HepG2 (cell line): ENCODE results near the gene DNM3. TPM values are rescaled to one million over a fixed set of nuclear protein-coding genes. Genes with fewer than 3 reads are reported as not detected.

ENCODE experiments used
- ATAC-seq: fragments of 200-7000 bp; cut with Tn5 transposase; 3 replicates; pipeline ENCODE4 v1.9.1; 2020; ENCODE audit warnings: mild to moderate bottlenecking, moderate library complexity
- BruUV-seq: library from RNA; stranded (reverse); fragments of 400-500 nt; replicated peaks from 2 replicates; lab custom pipeline; 2021; lab: Mats Ljungman, UMichigan
- CTCF ChIA-PET: fragments of 300-600 bp; formaldehyde crosslinking; extraction: SDS; loops from one replicate; lab custom pipeline; 2021; ENCODE audit warnings: low total read pairs, inconsistent platforms, low intra/inter-chr PET ratio; lab: Yijun Ruan, JAX
- POLR2A ChIA-PET: fragments of 350-600 bp; sonication (Branson Sonifier 250); formaldehyde crosslinking; loops from one replicate; lab custom pipeline; 2020; ENCODE audit warnings: antibody characterized with exemption, inconsistent platforms; lab: Yijun Ruan, JAX
- DNase-seq: peaks from one replicate; pipeline ENCODE4 v3.0.0-alpha.2; 2015; ENCODE audit warnings: low spot score
- FAIRE-seq: peaks from 3 replicates; lab custom pipeline; 2011; peaks lifted over from hg19 to GRCh38; lab: Jason Lieb, UNC
- H2AFZ ChIP-seq: one replicate; pipeline ENCODE4 v1.6.1; 2011; ENCODE audit warnings: low read length, inconsistent platforms
- H3K27ac ChIP-seq: fragments of 300-600 bp; 3 replicates; pipeline ENCODE4 v1.8.0; 2011; ENCODE audit warnings: mixed run types, mild to moderate bottlenecking, mixed read lengths, low read length, inconsistent platforms; ENCODE audit not compliant: insufficient read depth; ENCODE audit errors: extremely low read length
- H3K27me3 ChIP-seq, 2 experiments: fragments of 200-600 bp in 1 of 2; 2 replicates in 1 of 2; 3 replicates in 1 of 2; pipeline versions ENCODE4 v1.6.0 to v1.8.0; 2011; ENCODE audit warnings: low read length in 2 of 2, mild to moderate bottlenecking in 2 of 2, moderate library complexity in 2 of 2, inconsistent platforms in 1 of 2; ENCODE audit not compliant: insufficient read depth in 2 of 2, control insufficient read depth in 1 of 2
- H3K36me3 ChIP-seq, 2 experiments: fragments of 200-600 bp in 1 of 2; replicated peaks in 1 of 2; 2 replicates in 1 of 2; 3 replicates in 1 of 2; pipeline versions ENCODE4 v1.5.1 to v1.8.0; 2011; ENCODE audit warnings: low read length in 2 of 2, inconsistent platforms in 1 of 2; ENCODE audit not compliant: insufficient read depth in 2 of 2, control insufficient read depth in 1 of 2
- H3K4me1 ChIP-seq: 2 replicates; pipeline ENCODE4 v1.5.1; 2012; ENCODE audit warnings: low read length, inconsistent platforms; ENCODE audit not compliant: insufficient read depth
- H3K4me2 ChIP-seq: 2 replicates; pipeline ENCODE4 v1.6.0; 2011; ENCODE audit warnings: low read depth, low read length, inconsistent platforms
- H3K4me3 ChIP-seq, 3 experiments: fragments of 200-600 bp in 1 of 3; sonication (generic), shearing (Covaris generic) in 1 of 3; replicated peaks in 1 of 3; 2 replicates each; pipeline ENCODE4 v1.5.1; 2011 to 2016; ENCODE audit warnings: low read length in 3 of 3, inconsistent platforms in 2 of 3, low read depth in 2 of 3, mild to moderate bottlenecking in 2 of 3, control low read depth in 1 of 3, mixed read lengths in 1 of 3; ENCODE audit not compliant: insufficient read depth in 1 of 3
- H3K79me2 ChIP-seq: one replicate; pipeline ENCODE4 v1.6.1; 2011; ENCODE audit warnings: low read length, inconsistent platforms; ENCODE audit not compliant: insufficient read depth
- H3K9ac ChIP-seq: 2 replicates; pipeline ENCODE4 v1.6.0; 2011; ENCODE audit warnings: mild to moderate bottlenecking, low read depth, low read length, inconsistent platforms; ENCODE audit not compliant: insufficient read depth
- H3K9me3 ChIP-seq: 2 replicates; pipeline ENCODE4 v1.5.1; 2012; ENCODE audit warnings: mild to moderate bottlenecking, low read length
- H4K20me1 ChIP-seq: 2 replicates; pipeline ENCODE4 v1.6.0; 2011; ENCODE audit warnings: inconsistent platforms, mild to moderate bottlenecking, low read length, moderate library complexity; ENCODE audit not compliant: insufficient read depth
- AKNA ChIP-seq: sonication (generic); formaldehyde crosslinking; IDR thresholded peaks from 2 replicates; pipeline ENCODE4 v1.4.0; 2020; ENCODE audit warnings: missing genetic modification reagents, borderline replicate concordance
- FOXA1 ChIP-seq, 2 experiments: fragments of 450-650 bp in 1 of 2; sonication (generic) in 1 of 2; formaldehyde crosslinking in 1 of 2; IDR thresholded peaks; 2 replicates each; pipeline versions ENCODE4 v1.4.0 to v1.6.1; 2016 to 2020; ENCODE audit warnings: missing genetic modification reagents in 1 of 2
- GZF1 ChIP-seq: sonication (generic); formaldehyde crosslinking; IDR thresholded peaks from 2 replicates; pipeline ENCODE4 v1.5.1; 2020; ENCODE audit warnings: mild to moderate bottlenecking, missing genetic modification reagents
- ISL2 ChIP-seq: sonication (generic); formaldehyde crosslinking; IDR thresholded peaks from 2 replicates; pipeline ENCODE4 v1.5.0; 2020; ENCODE audit warnings: missing genetic modification reagents
- PPARG ChIP-seq: conservative IDR thresholded peaks from 2 replicates; pipeline ENCODE4 v1.6.1; 2016; ENCODE audit warnings: missing biosample characterization, missing genetic modification reagents
- TRIM24 ChIP-seq: sonication (generic); formaldehyde crosslinking; IDR thresholded peaks from 2 replicates; pipeline ENCODE4 v1.8.0; 2022; ENCODE audit warnings: mild to moderate bottlenecking, missing genetic modification reagents
- ZBTB40 ChIP-seq, 2 experiments: fragments of 450-650 bp in 1 of 2; sonication (generic) in 1 of 2; formaldehyde crosslinking in 1 of 2; IDR thresholded peaks; 2 replicates each; pipeline versions ENCODE4 v1.6.1 to v1.8.0; 2016 to 2022; ENCODE audit warnings: antibody characterized with exemption in 1 of 2, mild to moderate bottlenecking in 1 of 2, missing genetic modification reagents in 1 of 2
- ZSCAN20 ChIP-seq: sonication (generic); formaldehyde crosslinking; IDR thresholded peaks from 2 replicates; pipeline ENCODE4 v1.4.0; 2020; ENCODE audit warnings: missing genetic modification reagents, mild to moderate bottlenecking, borderline replicate concordance
- WGBS: methylation state at CpG from one replicate; pipeline ENCODE4 v1.1.6; 2017; ENCODE audit warnings: low lambda C conversion rate; 5-methylcytosine and 5-hydroxymethylcytosine counted together
- in situ Hi-C: cut with HindIII; loops from 2 replicates; pipeline ENCODE4 v1.10.0; 2017; ENCODE audit warnings: low pct_unique_long_range_greater_than_20kb; ENCODE audit not compliant: extremely low pct_ligation_motif_present
- intact Hi-C: fragments of 100-400 bp; cut with micrococcal nuclease; formaldehyde crosslinking; loops from one replicate; pipeline ENCODE4 v1.10.0; 2022; ENCODE audit not compliant: unreplicated experiment
- polyA plus RNA-seq, 8 experiments: library from polyadenylated mRNA; depleted of rRNA in 3 of 8; stranded (reverse) in 7 of 8; unstranded in 1 of 8; fragments of >200 nt; fragmentation: Illumina TruSeq in 4 of 8; extraction: Trizol in 4 of 8; gene quantifications; 2 replicates each; pipeline versions ENCODE4 v1.2.1 to v1.2.3, GENCODE V29; 2011 to 2016; ENCODE audit warnings: low read depth in 4 of 8, missing spikeins in 1 of 8, mixed read lengths in 1 of 8; ENCODE audit not compliant: insufficient read depth in 1 of 8
- total RNA-seq, 5 experiments: library from RNA; depleted of rRNA; stranded (reverse); fragments of >200 nt; fragmentation: Illumina TruSeq; extraction: Trizol; gene quantifications; 2 replicates each; pipeline ENCODE4 v1.2.3, GENCODE V29; 2016; ENCODE audit warnings: low read depth in 1 of 5

The DNM3 gene
- total and polyA plus RNA-seq, 2 of the 13 experiments (the other 11 are each of a cell fraction or from before 2014, with no cell fraction given), result 0.05 TPM; not detected in 1

- FAIRE-seq, result no peak
- no peak overlapping the region for H2AFZ ChIP-seq
- no TSS peak for BruUV-seq
- no peaks in the 10 kb centered on the region for H3K9me3 ChIP-seq
- ChIA-PET CTCF (no interaction called here), POLR2A (no interaction called here)
- ATAC-seq, result no peak
- 8% methylated on average over 2 of the region's 2 CpGs for WGBS
- H3K27me3 ChIP-seq, result no peaks in the 10 kb centered on the region
- H3K4me1 ChIP-seq, result no peaks in the 10 kb centered on the region
- no peak overlapping the region for H3K4me2 ChIP-seq
- H3K36me3 ChIP-seq, result no peaks in the 10 kb centered on the region
- intact Hi-C loops, result no loop called here
- H3K27ac ChIP-seq, result no peak overlapping the region
- H3K79me2 ChIP-seq, result no peaks in the 10 kb centered on the region
- DNase-seq, result no peak
- in situ Hi-C loops, result no loop called here
- H3K9ac ChIP-seq, result no peak overlapping the region
- H3K4me3 ChIP-seq, result no peak overlapping the region
- no peaks in the 10 kb centered on the region for H4K20me1 ChIP-seq
- TF ChIP-seq GZF1 (CRISPR knock-in tag) (no peak), FOXA1 (IDR thresholded peaks at IDR 0.05) (no peak), FOXA1 (CRISPR knock-in tag; IDR thresholded peaks at IDR 0.05) (no peak), PPARG (CRISPR knock-in tag) (no peak), ISL2 (no peak), AKNA (CRISPR knock-in tag) (no peak), ZBTB40 (IDR thresholded peaks at IDR 0.05) (no peak), ZBTB40 (CRISPR knock-in tag; IDR thresholded peaks at IDR 0.05) (no peak), TRIM24 (CRISPR knock-in tag) (no peak), ZSCAN20 (CRISPR knock-in tag) (no peak)
Observed at GRCh38 chr1:172298911-172299310, 457.6 kb downstream of the DNM3 start.
